IMR-90 (cell line): ENCODE results near the gene PRIMA1. TPM values are rescaled to one million over a fixed set of nuclear protein-coding genes. Genes with fewer than 3 reads are reported as not detected.

Experiments used
- ATAC-seq: fragments of 200-7000 bp; cut with Tn5 transposase; 2 replicates; pipeline ENCODE4 v1.9.1; 2020; ENCODE audit warnings: low read depth, mild to moderate bottlenecking, moderate library complexity
- BruUV-seq: library from RNA; stranded (reverse); fragments of 400-500 nt; replicated peaks from 2 replicates; lab custom pipeline; 2021; lab: Mats Ljungman, UMichigan
- CTCF ChIA-PET: fragments of 300-600 bp; formaldehyde crosslinking; extraction: SDS; loops from one replicate; lab custom pipeline; 2021; ENCODE audit warnings: antibody characterized with exemption; lab: Yijun Ruan, JAX
- POLR2A ChIA-PET: fragments of 300-600 bp; sonication (Branson Sonifier 250); formaldehyde crosslinking; loops from one replicate; lab custom pipeline; 2022; ENCODE audit warnings: antibody characterized with exemption; ENCODE audit not compliant: unreplicated experiment; lab: Charles Lee
- DNase-seq: peaks from one replicate; pipeline ENCODE4 v3.0.0; 2013
- H2AFZ ChIP-seq: replicated peaks from 2 replicates; pipeline ENCODE3; 2013; ENCODE audit warnings: low read length, mild to moderate bottlenecking; ENCODE audit not compliant: poor library complexity
- H2AK5ac ChIP-seq: 2 replicates; pipeline ENCODE4 v1.6.1; 2013; ENCODE audit warnings: low read depth, low read length, inconsistent platforms
- H2AK9ac ChIP-seq: replicated peaks from 2 replicates; pipeline ENCODE3; 2013; ENCODE audit warnings: mild to moderate bottlenecking, low read depth, low read length, moderate library complexity; ENCODE audit not compliant: poor library complexity
- H2BK120ac ChIP-seq: 2 replicates; pipeline ENCODE4 v1.6.1; 2013; ENCODE audit warnings: low read depth, low read length, inconsistent platforms
- H2BK15ac ChIP-seq: 3 replicates; pipeline ENCODE4 v1.6.1; 2013; ENCODE audit warnings: low read depth, low read length, inconsistent platforms
- H2BK20ac ChIP-seq: 2 replicates; pipeline ENCODE4 v1.6.1; 2013; ENCODE audit warnings: low read depth, mild to moderate bottlenecking, inconsistent platforms, low read length, moderate library complexity
- H2BK5ac ChIP-seq: 2 replicates; pipeline ENCODE4 v1.6.1; 2013; ENCODE audit warnings: mild to moderate bottlenecking, low read depth, low read length, inconsistent platforms; ENCODE audit not compliant: poor library complexity, severe bottlenecking
- H3K14ac ChIP-seq: replicated peaks from 2 replicates; pipeline ENCODE4 v1.6.1; 2013; ENCODE audit warnings: low read depth, low read length, inconsistent platforms
- H3K18ac ChIP-seq: 2 replicates; pipeline ENCODE4 v1.6.1; 2013; ENCODE audit warnings: low read depth, low read length, control low read depth
- H3K23ac ChIP-seq: 2 replicates; pipeline ENCODE4 v1.6.1; 2013; ENCODE audit warnings: low read depth, low read length, inconsistent platforms
- H3K27ac ChIP-seq: 2 replicates; pipeline ENCODE4 v1.5.1; 2013; ENCODE audit warnings: mild to moderate bottlenecking, control low read depth, low read length; ENCODE audit not compliant: insufficient read depth
- H3K27me3 ChIP-seq: 2 replicates; pipeline ENCODE4 v1.6.1; 2013; ENCODE audit warnings: low read length; ENCODE audit not compliant: control insufficient read depth, insufficient read depth
- H3K36me3 ChIP-seq: 2 replicates; pipeline ENCODE4 v1.6.1; 2013; ENCODE audit warnings: low read length, mixed read lengths; ENCODE audit not compliant: control insufficient read depth, insufficient read depth
- H3K4ac ChIP-seq: 2 replicates; pipeline ENCODE4 v1.6.1; 2013; ENCODE audit warnings: low read depth, low read length, inconsistent platforms
- H3K4me1 ChIP-seq: 2 replicates; pipeline ENCODE4 v1.6.1; 2013; ENCODE audit warnings: low read length, mixed read lengths; ENCODE audit not compliant: control insufficient read depth, insufficient read depth
- H3K4me2 ChIP-seq: 2 replicates; pipeline ENCODE4 v1.6.1; 2013; ENCODE audit warnings: low read depth, mild to moderate bottlenecking, control low read depth, low read length, moderate library complexity
- H3K4me3 ChIP-seq: 2 replicates; pipeline ENCODE4 v1.5.1; 2013; ENCODE audit warnings: low read depth, mild to moderate bottlenecking, control low read depth, low read length, moderate library complexity; ENCODE audit not compliant: insufficient read depth
- H3K56ac ChIP-seq: 2 replicates; pipeline ENCODE4 v1.6.1; 2013; ENCODE audit warnings: low read length, inconsistent platforms; ENCODE audit not compliant: insufficient read depth; ENCODE audit errors: extremely low read depth
- H3K79me1 ChIP-seq, 2 experiments: 2 replicates each; pipeline ENCODE4 v1.6.1; 2013; ENCODE audit warnings: low read length in 2 of 2, inconsistent platforms in 1 of 2, low read depth in 1 of 2
- H3K9ac ChIP-seq: 2 replicates; pipeline ENCODE4 v1.6.1; 2013; ENCODE audit warnings: low read depth, low read length, control low read depth
- H3K9me1 ChIP-seq: 2 replicates; pipeline ENCODE4 v1.6.1; 2013; ENCODE audit warnings: low read length, inconsistent platforms; ENCODE audit not compliant: insufficient read depth
- H3K9me3 ChIP-seq: 2 replicates; pipeline ENCODE4 v1.6.1; 2013; ENCODE audit warnings: low read length; ENCODE audit not compliant: control insufficient read depth, insufficient read depth
- H4K20me1 ChIP-seq: 2 replicates; pipeline ENCODE4 v1.6.1; 2013; ENCODE audit warnings: low read length, inconsistent platforms; ENCODE audit not compliant: insufficient read depth
- H4K5ac ChIP-seq: 2 replicates; pipeline ENCODE4 v1.6.1; 2013; ENCODE audit warnings: mild to moderate bottlenecking, low read depth, low read length, control low read depth
- H4K8ac ChIP-seq, 2 experiments: 2 replicates each; pipeline ENCODE4 v1.6.1; 2013; ENCODE audit warnings: low read depth in 2 of 2, low read length in 2 of 2, control low read depth in 1 of 2, inconsistent platforms in 1 of 2
- H4K91ac ChIP-seq: 2 replicates; pipeline ENCODE4 v1.6.1; 2013; ENCODE audit warnings: low read depth, low read length, inconsistent platforms; ENCODE audit not compliant: insufficient read depth
- BHLHE40 ChIP-seq: fragments of 150-350 bp; IDR thresholded peaks from 2 replicates; pipeline ENCODE4 v1.6.1; 2016; ENCODE audit warnings: mild to moderate bottlenecking, low read depth, low read length
- CHD1 ChIP-seq: IDR thresholded peaks from 2 replicates; pipeline ENCODE4 v1.6.1; 2012; ENCODE audit warnings: low read depth, low read length, improper control_type of control experiment
- FOS ChIP-seq: fragments of 150-350 bp; IDR thresholded peaks from 2 replicates; pipeline ENCODE4 v1.6.1; 2016; ENCODE audit warnings: low read depth, low read length
- MAFK ChIP-seq: IDR thresholded peaks from 2 replicates; pipeline ENCODE4 v1.6.1; 2012; ENCODE audit warnings: low read depth, low read length, improper control_type of control experiment
- NFE2L2 ChIP-seq: fragments of 150-350 bp; IDR thresholded peaks from 2 replicates; pipeline ENCODE4 v1.6.1; 2016; ENCODE audit warnings: low read depth, mild to moderate bottlenecking, low read length
- POLR2A ChIP-seq: IDR thresholded peaks from 2 replicates; pipeline ENCODE4 v1.6.1; 2012; ENCODE audit warnings: mild to moderate bottlenecking, low read depth, low read length
- RAD21 ChIP-seq: IDR thresholded peaks from 2 replicates; pipeline ENCODE4 v1.6.1; 2012; ENCODE audit warnings: low read length, improper control_type of control experiment
- RFX5 ChIP-seq: IDR thresholded peaks from 2 replicates; pipeline ENCODE4 v1.8.0; 2012; ENCODE audit warnings: low read depth, mild to moderate bottlenecking, low read length, moderate library complexity
- WGBS, 2 experiments: methylation state at CpG; one replicate each; pipeline versions ENCODE4 v1.1.5 to v1.1.7; 2013; ENCODE audit warnings: missing lambda C conversion rate in 2 of 2; ENCODE audit not compliant: insufficient read length in 1 of 2; ENCODE audit errors: extremely low coverage in 2 of 2; 5-methylcytosine and 5-hydroxymethylcytosine counted together
- dilution Hi-C: fragments of 300-500 bp; cut with HindIII; formaldehyde crosslinking; loops from one replicate; pipeline ENCODE4 v1.14.3; 2018; ENCODE audit warnings: low sequenced_read_pairs; ENCODE audit not compliant: unreplicated experiment
- in situ Hi-C: fragments of 300-500 bp; cut with MboI; formaldehyde crosslinking; loops from 3 replicates; pipeline ENCODE4 v1.14.3; 2019; ENCODE audit warnings: low sequenced_read_pairs, inconsistent platforms, mixed read lengths
- intact Hi-C: fragments of 100-400 bp; cut with micrococcal nuclease; formaldehyde crosslinking; loops from 2 replicates; pipeline ENCODE4 v1.10.0; 2022
- polyA plus RNA-seq, 3 experiments: library from polyadenylated mRNA; depleted of rRNA; stranded (reverse); fragments of >200 nt; gene quantifications; 2 replicates each; pipeline ENCODE4 v1.2.3, GENCODE V29; 2012; ENCODE audit warnings: low replicate concordance in 1 of 3
- total RNA-seq: library from RNA; depleted of rRNA; stranded (reverse); fragments of >200 nt; gene quantifications from 2 replicates; pipeline ENCODE4 v1.2.3, GENCODE V29; 2012; rRNA removed
- TF ChIP-seq, protein P1 (sequence below): fragments of 150-350 bp; IDR thresholded peaks from 2 replicates; pipeline ENCODE4 v1.6.1; 2016; ENCODE audit warnings: low read depth, mild to moderate bottlenecking, low read length, moderate library complexity, borderline replicate concordance

PRIMA1 gene
- total and polyA plus RNA-seq, 2 of the 4 experiments (the other 2 are of a cell fraction): not detected

- intact Hi-C loops: no loop called here
- H4K5ac ChIP-seq: no peak overlapping the region
- in situ Hi-C loops: no loop called here
Observed at GRCh38 chr14:93669632-93670031, 118.7 kb downstream of the PRIMA1 start.

More at GRCh38 chr14:93669632-93670031, 118.7 kb downstream of the PRIMA1 start:
- Histone ChIP-seq H3K4me2 (no peak overlapping the region), H3K36me3 (no peaks in the 10 kb centered on the region), H3K56ac (no peak overlapping the region), H4K91ac (no peak overlapping the region), H2AK5ac (no peak overlapping the region), H2BK120ac (no peak overlapping the region), H3K14ac (no peak overlapping the region), H3K4me1 (no peaks in the 10 kb centered on the region), H2BK5ac (no peak overlapping the region), H3K23ac (no peak overlapping the region), H3K9me1 (no peaks in the 10 kb centered on the region), H3K79me1 (no peaks in the 10 kb centered on the region), H4K8ac (no peak overlapping the region), H2BK20ac (no peak overlapping the region), H3K4me3 (no peak overlapping the region), H3K9ac (no peak overlapping the region), H2AFZ (no peak overlapping the region), H3K4ac (no peak overlapping the region), H3K9me3 (peaks cover 2% of the 10 kb centered on the region; the same call in 1 of the 2 replicates), H3K18ac (no peak overlapping the region), H3K27me3 (no peaks in the 10 kb centered on the region), H3K27ac (no peak overlapping the region), H2AK9ac (no peak overlapping the region), H4K20me1 (no peaks in the 10 kb centered on the region), H2BK15ac (no peak overlapping the region)
- ChIA-PET CTCF (interaction anchor here (0.6 kb wide), 1 partner anchor 234 kb away, joined by 3 read pairs; no protein-coding TSS in a partner anchor), POLR2A (no interaction called here)
- TF ChIP-seq BHLHE40: no peak
- no peak for TF ChIP-seq NFE2L2
- no peak for TF ChIP-seq MAFK
- TF ChIP-seq FOS: no peak
- no peak for TF ChIP-seq RAD21
- TF ChIP-seq, protein P1, sequence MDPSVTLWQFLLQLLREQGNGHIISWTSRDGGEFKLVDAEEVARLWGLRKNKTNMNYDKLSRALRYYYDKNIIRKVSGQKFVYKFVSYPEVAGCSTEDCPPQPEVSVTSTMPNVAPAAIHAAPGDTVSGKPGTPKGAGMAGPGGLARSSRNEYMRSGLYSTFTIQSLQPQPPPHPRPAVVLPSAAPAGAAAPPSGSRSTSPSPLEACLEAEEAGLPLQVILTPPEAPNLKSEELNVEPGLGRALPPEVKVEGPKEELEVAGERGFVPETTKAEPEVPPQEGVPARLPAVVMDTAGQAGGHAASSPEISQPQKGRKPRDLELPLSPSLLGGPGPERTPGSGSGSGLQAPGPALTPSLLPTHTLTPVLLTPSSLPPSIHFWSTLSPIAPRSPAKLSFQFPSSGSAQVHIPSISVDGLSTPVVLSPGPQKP: no peak
- no peak for TF ChIP-seq POLR2A
- no peak for TF ChIP-seq RFX5
- TF ChIP-seq CHD1: no peak
- no CpG with 5 or more reads among the region's 4 CpGs for WGBS, 2 experiments
- dilution Hi-C loops: no loop called here
- ATAC-seq (no peak), DNase-seq (no peak)
- BruUV-seq: no TSS peak

Other genes with a start within 250 kb of the PRIMA1 start
- gene FAM181A, start 138.9 kb upstream of the PRIMA1 start, total RNA-seq: not detected in 2 replicates
- gene FAM181A, start 138.9 kb upstream of the PRIMA1 start, polyA plus RNA-seq (2012; rRNA removed): not detected in 2 replicates
- 0.54 and 0.83 TPM in 2 replicates for gene ASB2, start 188.1 kb upstream of the PRIMA1 start, total RNA-seq
- gene ASB2, start 188.1 kb upstream of the PRIMA1 start, polyA plus RNA-seq (2012; rRNA removed): 0.77 and 0.98 TPM in 2 replicates
- not detected in 2 replicates for gene CCDC197, start 208.8 kb upstream of the PRIMA1 start, total RNA-seq
- gene CCDC197, start 208.8 kb upstream of the PRIMA1 start, polyA plus RNA-seq (2012; rRNA removed): not detected in 2 replicates
- gene OTUB2, start 237.9 kb upstream of the PRIMA1 start, total RNA-seq: 2.2 and 2.5 TPM in 2 replicates
- 1.0 and 1.1 TPM in 2 replicates for gene OTUB2, start 237.9 kb upstream of the PRIMA1 start, polyA plus RNA-seq (2012; rRNA removed)